Heart left ventricle (tissue), 16 donors: ENCODE data around the gene ACSS1. TPM values are rescaled to one million over a fixed set of nuclear protein-coding genes. Genes with fewer than 3 reads are reported as not detected.

Experiments
- ATAC-seq, 4 donors: fragments of 200-7000 bp; cut with Tn5 transposase; one replicate each; pipeline ENCODE4 v1.9.1; 2020 to 2022; ENCODE audit warnings: moderate library complexity in 4 of 4, mild to moderate bottlenecking in 3 of 4, moderate number of reproducible peaks in 1 of 4
- DNase-seq, 5 donors: peaks; one replicate each; pipeline ENCODE4 v3.0.0-alpha.2; 2020
- H3K27ac ChIP-seq, 12 donors: fragments of 200-600 bp; sonication (generic) in 4 of 12; one replicate each; pipeline versions ENCODE4 v1.5.0 to v1.8.0; 2016 to 2022; ENCODE audit warnings: mild to moderate bottlenecking in 2 of 12
- H3K27me3 ChIP-seq, 9 donors: fragments of 200-600 bp; sonication (generic) in 2 of 9; one replicate each; pipeline versions ENCODE4 v1.5.1 to v1.8.0; 2016 to 2022; ENCODE audit warnings: mild to moderate bottlenecking in 3 of 9
- H3K36me3 ChIP-seq, 9 donors: fragments of 200-600 bp; sonication (generic) in 2 of 9; one replicate each; pipeline versions ENCODE4 v1.5.0 to v1.8.0; 2018 to 2022; ENCODE audit warnings: mild to moderate bottlenecking in 2 of 9
- H3K4me1 ChIP-seq, 12 donors: fragments of 200-600 bp; sonication (generic) in 4 of 12; one replicate each; pipeline versions ENCODE4 v1.5.0 to v1.8.0; 2016 to 2022; ENCODE audit warnings: mild to moderate bottlenecking in 3 of 12
- H3K4me3 ChIP-seq, 12 donors: fragments of 200-600 bp; sonication (generic) in 4 of 12; one replicate each; pipeline versions ENCODE4 v1.5.0 to v1.8.0; 2017 to 2022; ENCODE audit warnings: mild to moderate bottlenecking in 9 of 12, moderate library complexity in 4 of 12
- H3K9me3 ChIP-seq, 12 donors: fragments of 200-600 bp; sonication (generic) in 4 of 12; one replicate each; pipeline versions ENCODE4 v1.5.0 to v1.8.0; 2016 to 2022; ENCODE audit warnings: mild to moderate bottlenecking in 1 of 12
- POLR2A ChIP-seq, 2 donors: fragments of 450-650 bp; IDR thresholded peaks; one replicate each; pipeline ENCODE4 v1.6.1; 2017; ENCODE audit warnings: antibody characterized with exemption in 2 of 2, mild to moderate bottlenecking in 2 of 2, moderate library complexity in 2 of 2
- WGBS, 4 donors: extraction: QIAGEN DNeasy Blood & Tissue Kit in 2 of 4; methylation state at CpG; one replicate each; pipeline versions ENCODE4 v1.1.5 to v1.1.7; 2013 to 2018; 5-methylcytosine and 5-hydroxymethylcytosine counted together
- intact Hi-C, 10 donors: fragments of 100-400 bp; cut with DNase I; formaldehyde crosslinking; loops; one replicate each; pipeline versions ENCODE4 v1.11.1 to v1.14.2; 2022
- polyA plus RNA-seq, 2 donors: library from polyadenylated mRNA; stranded (reverse); fragments of 200-250 nt; gene quantifications; one replicate each; pipeline ENCODE4 v1.2.3, GENCODE V29; 2013
- total RNA-seq, 9 donors: library from RNA; depleted of rRNA in 2 of 9; stranded (reverse); fragments of >200 nt in 2 of 9; fragmentation: NEBNext Ultra II Directional in 3 of 9; extraction: Animal tissue kit (Norgen Biotek cat#: 25700) in 3 of 9; gene quantifications; one replicate each; pipeline versions ENCODE4 v1.1.0 to v1.2.4, GENCODE V29; 2016 to 2023
- TF ChIP-seq, protein P1 (sequence below), 12 donors: fragments of 200-600 bp; sonication (generic) in 4 of 12; IDR thresholded peaks; one replicate each; pipeline versions ENCODE4 v1.5.0 to v1.8.0; 2018 to 2022; ENCODE audit warnings: antibody characterized with exemption in 12 of 12, mild to moderate bottlenecking in 5 of 12
- donor health status: ischemic (EF 13 %, LVEDD 7.1; RV severe dilation, severe dysfunction).
- donor health status: healthy with polysubstance abuse.
- donor health status: DM: no; HTN: yes; CAD: no.
- donor health status: DM: no; HTN: no; CAD: no.
- donor health status: ischemic (EF 25% LVEDD 6.9; RV normal size, moderate dysfunction).
- donor health status: ischemic (EF 25% LVEDD 5.7; RV mildly dilated, moderate dysfunction).
- donor health status: healthy.
- donor health status: DM: yes; HTN: yes; CAD: no.
- donor health status: ischemic (EF 35%, LVEDD 5.7; RV mildly dilated, moderate dysfunction).
- donor health status: nonischemic (EF 11% LVEDD 7.7; RV severe dilation, severe dysfunction).
- donor health status: DM: yes; HTN: yes; CAD: no.
- donor health status: PGD.
- donor health status: ischemic (EF 29% LVEDD 5.4; RV normal size, mild dysfunction).
- donor health status: nonischemic (EF 23%, LVEDD 6.1; RV moderate dilation, normal function).

The ACSS1 gene
- total and polyA plus RNA-seq, 11 donors: 43.5 to 177 (median 81.4) TPM

DNA sequence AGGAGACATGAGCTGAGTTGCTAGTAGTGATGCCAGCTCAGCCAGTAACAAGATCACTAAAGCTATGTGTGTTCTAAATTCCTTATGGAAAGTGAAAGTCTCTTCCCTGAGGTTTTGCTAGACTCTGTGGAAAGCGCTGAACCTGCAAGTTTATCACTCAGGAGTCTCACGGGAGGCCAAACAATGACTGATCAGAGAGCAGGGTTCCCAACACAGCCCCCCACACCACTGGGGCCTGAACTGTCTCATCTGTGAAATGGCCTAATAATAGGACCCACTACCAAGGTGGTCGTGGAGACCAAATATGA lies 19.9 kb downstream of the ACSS1 start:
- H3K27me3 ChIP-seq: no peaks in the 10 kb centered on the region
- no peak for TF ChIP-seq POLR2A (IDR thresholded peaks at IDR 0.05)
- TF ChIP-seq, protein P1, sequence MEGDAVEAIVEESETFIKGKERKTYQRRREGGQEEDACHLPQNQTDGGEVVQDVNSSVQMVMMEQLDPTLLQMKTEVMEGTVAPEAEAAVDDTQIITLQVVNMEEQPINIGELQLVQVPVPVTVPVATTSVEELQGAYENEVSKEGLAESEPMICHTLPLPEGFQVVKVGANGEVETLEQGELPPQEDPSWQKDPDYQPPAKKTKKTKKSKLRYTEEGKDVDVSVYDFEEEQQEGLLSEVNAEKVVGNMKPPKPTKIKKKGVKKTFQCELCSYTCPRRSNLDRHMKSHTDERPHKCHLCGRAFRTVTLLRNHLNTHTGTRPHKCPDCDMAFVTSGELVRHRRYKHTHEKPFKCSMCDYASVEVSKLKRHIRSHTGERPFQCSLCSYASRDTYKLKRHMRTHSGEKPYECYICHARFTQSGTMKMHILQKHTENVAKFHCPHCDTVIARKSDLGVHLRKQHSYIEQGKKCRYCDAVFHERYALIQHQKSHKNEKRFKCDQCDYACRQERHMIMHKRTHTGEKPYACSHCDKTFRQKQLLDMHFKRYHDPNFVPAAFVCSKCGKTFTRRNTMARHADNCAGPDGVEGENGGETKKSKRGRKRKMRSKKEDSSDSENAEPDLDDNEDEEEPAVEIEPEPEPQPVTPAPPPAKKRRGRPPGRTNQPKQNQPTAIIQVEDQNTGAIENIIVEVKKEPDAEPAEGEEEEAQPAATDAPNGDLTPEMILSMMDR (IDR thresholded peaks at IDR 0.05): no peak
- peaks cover 28 to 99% (median 93%) of the 10 kb centered on the region in 12 donors for H3K4me1 ChIP-seq
- peak overlapping the region; percentile 25 to 96 (median 90) for H3K27ac ChIP-seq
- no peaks in the 10 kb centered on the region for H3K9me3 ChIP-seq
- ATAC-seq (no peak), DNase-seq (no peak)
- H3K4me3 ChIP-seq: no peak overlapping the region
- intact Hi-C loops: loop anchor here in 3 of 10 donors (2.0 to 5.0 kb wide), 2 partner anchors 15 to 41 kb away; no protein-coding TSS in a partner anchor
- WGBS, 4 donors: 56 to 67% (median 62%) methylated on average over 3 of the region's 3 CpGs
- no peaks in the 10 kb centered on the region for H3K36me3 ChIP-seq

- no peak overlapping the region for H3K4me3 ChIP-seq
- WGBS, 4 donors: 67 to 75% (median 71%) methylated on average over 15 of the region's 15 CpGs
- ATAC-seq: no peak
- H3K27ac ChIP-seq: peak overlapping the region in 11 of 12 donors; percentile 25 to 96 (median 91)
- no peaks in the 10 kb centered on the region for H3K27me3 ChIP-seq
- TF ChIP-seq, protein P1 (IDR thresholded peaks at IDR 0.05): no peak
- no peak for TF ChIP-seq POLR2A (IDR thresholded peaks at IDR 0.05)
- H3K4me1 ChIP-seq: peaks cover 28 to 99% (median 93%) of the 10 kb centered on the region in 12 donors
- peak in 2 of 5 donors; percentile 17 to 19 for DNase-seq
- H3K9me3 ChIP-seq: no peaks in the 10 kb centered on the region
- intact Hi-C loops: loop anchor here in 3 of 10 donors (2.0 to 5.0 kb wide), 2 partner anchors 15 to 40 kb away; no protein-coding TSS in a partner anchor
- H3K36me3 ChIP-seq: no peaks in the 10 kb centered on the region
Observed at GRCh38 chr20:25037288-25038102, 20.4 kb downstream of the ACSS1 start.

GRCh38 chr20:25036331-25036936 lies 21.5 kb downstream of the ACSS1 start:
- ATAC-seq (no peak), DNase-seq (peak in 2 of 5 donors; percentile 10 to 19)
- intact Hi-C loops: loop anchor here in 1 of 10 donors (5.0 kb wide), 1 partner anchor 39 kb away; no protein-coding TSS in a partner anchor
- H3K27ac ChIP-seq: peak overlapping the region in 11 of 12 donors; percentile 25 to 96 (median 91)
- TF ChIP-seq, protein P1 (IDR thresholded peaks at IDR 0.05): no peak
- no peak for TF ChIP-seq POLR2A (IDR thresholded peaks at IDR 0.05)
- H3K4me1 ChIP-seq: peaks cover 30 to 99% (median 93%) of the 10 kb centered on the region in 12 donors
- no peaks in the 10 kb centered on the region for H3K9me3 ChIP-seq
- H3K27me3 ChIP-seq: no peaks in the 10 kb centered on the region
- no peaks in the 10 kb centered on the region for H3K36me3 ChIP-seq
- peak overlapping the region in 1 of 12 donors; percentile 4 for H3K4me3 ChIP-seq
- WGBS, 4 donors: 15 to 28% (median 18%) methylated on average over 7 of the region's 7 CpGs

- peak overlapping the region in 11 of 12 donors; percentile 25 to 96 (median 91) for H3K27ac ChIP-seq
- ATAC-seq (no peak), DNase-seq (peak in 2 of 5 donors; percentile 6 to 22)
- no peak overlapping the region for H3K4me3 ChIP-seq
- H3K27me3 ChIP-seq: no peaks in the 10 kb centered on the region
- H3K36me3 ChIP-seq: peaks cover 0 to 3% (median 0%) of the 10 kb centered on the region in 9 donors
- H3K4me1 ChIP-seq: peaks cover 30 to 99% (median 93%) of the 10 kb centered on the region in 12 donors
- TF ChIP-seq, protein P1 (IDR thresholded peaks at IDR 0.05): no peak
- TF ChIP-seq POLR2A (IDR thresholded peaks at IDR 0.05): no peak
- intact Hi-C loops: loop anchor here in 2 of 10 donors (2.0 to 5.0 kb wide), 2 partner anchors 39 to 41 kb away; no protein-coding TSS in a partner anchor
- H3K9me3 ChIP-seq: no peaks in the 10 kb centered on the region
- 14 to 25% (median 17%) methylated on average over 4 of the region's 4 CpGs for WGBS, 4 donors
Observed at GRCh38 chr20:25035921-25036320, 22.0 kb downstream of the ACSS1 start.
